IMR-90 (cell line): ENCODE results near the gene USH2A. TPM values are rescaled to one million over a fixed set of nuclear protein-coding genes. Genes with fewer than 3 reads are reported as not detected.

Source experiments
- ATAC-seq: fragments of 200-7000 bp; cut with Tn5 transposase; 2 replicates; pipeline ENCODE4 v1.9.1; 2020; ENCODE audit warnings: low read depth, mild to moderate bottlenecking, moderate library complexity
- BruUV-seq: library from RNA; stranded (reverse); fragments of 400-500 nt; replicated peaks from 2 replicates; lab custom pipeline; 2021; lab: Mats Ljungman, UMichigan
- CTCF ChIA-PET: fragments of 300-600 bp; formaldehyde crosslinking; extraction: SDS; loops from one replicate; lab custom pipeline; 2021; ENCODE audit warnings: antibody characterized with exemption; lab: Yijun Ruan, JAX
- POLR2A ChIA-PET: fragments of 300-600 bp; sonication (Branson Sonifier 250); formaldehyde crosslinking; loops from one replicate; lab custom pipeline; 2022; ENCODE audit warnings: antibody characterized with exemption; ENCODE audit not compliant: unreplicated experiment; lab: Charles Lee
- DNase-seq: peaks from one replicate; pipeline ENCODE4 v3.0.0; 2013
- H2AFZ ChIP-seq: replicated peaks from 2 replicates; pipeline ENCODE3; 2013; ENCODE audit warnings: low read length, mild to moderate bottlenecking; ENCODE audit not compliant: poor library complexity
- H2AK5ac ChIP-seq: 2 replicates; pipeline ENCODE4 v1.6.1; 2013; ENCODE audit warnings: low read depth, low read length, inconsistent platforms
- H2AK9ac ChIP-seq: replicated peaks from 2 replicates; pipeline ENCODE3; 2013; ENCODE audit warnings: mild to moderate bottlenecking, low read depth, low read length, moderate library complexity; ENCODE audit not compliant: poor library complexity
- H2BK120ac ChIP-seq: 2 replicates; pipeline ENCODE4 v1.6.1; 2013; ENCODE audit warnings: low read depth, low read length, inconsistent platforms
- H2BK15ac ChIP-seq: 3 replicates; pipeline ENCODE4 v1.6.1; 2013; ENCODE audit warnings: low read depth, low read length, inconsistent platforms
- H2BK20ac ChIP-seq: 2 replicates; pipeline ENCODE4 v1.6.1; 2013; ENCODE audit warnings: low read depth, mild to moderate bottlenecking, inconsistent platforms, low read length, moderate library complexity
- H2BK5ac ChIP-seq: 2 replicates; pipeline ENCODE4 v1.6.1; 2013; ENCODE audit warnings: mild to moderate bottlenecking, low read depth, low read length, inconsistent platforms; ENCODE audit not compliant: poor library complexity, severe bottlenecking
- H3K14ac ChIP-seq: replicated peaks from 2 replicates; pipeline ENCODE4 v1.6.1; 2013; ENCODE audit warnings: low read depth, low read length, inconsistent platforms
- H3K18ac ChIP-seq: 2 replicates; pipeline ENCODE4 v1.6.1; 2013; ENCODE audit warnings: low read depth, low read length, control low read depth
- H3K23ac ChIP-seq: 2 replicates; pipeline ENCODE4 v1.6.1; 2013; ENCODE audit warnings: low read depth, low read length, inconsistent platforms
- H3K27ac ChIP-seq: 2 replicates; pipeline ENCODE4 v1.5.1; 2013; ENCODE audit warnings: mild to moderate bottlenecking, control low read depth, low read length; ENCODE audit not compliant: insufficient read depth
- H3K27me3 ChIP-seq: 2 replicates; pipeline ENCODE4 v1.6.1; 2013; ENCODE audit warnings: low read length; ENCODE audit not compliant: control insufficient read depth, insufficient read depth
- H3K36me3 ChIP-seq: 2 replicates; pipeline ENCODE4 v1.6.1; 2013; ENCODE audit warnings: low read length, mixed read lengths; ENCODE audit not compliant: control insufficient read depth, insufficient read depth
- H3K4ac ChIP-seq: 2 replicates; pipeline ENCODE4 v1.6.1; 2013; ENCODE audit warnings: low read depth, low read length, inconsistent platforms
- H3K4me1 ChIP-seq: 2 replicates; pipeline ENCODE4 v1.6.1; 2013; ENCODE audit warnings: low read length, mixed read lengths; ENCODE audit not compliant: control insufficient read depth, insufficient read depth
- H3K4me2 ChIP-seq: 2 replicates; pipeline ENCODE4 v1.6.1; 2013; ENCODE audit warnings: low read depth, mild to moderate bottlenecking, control low read depth, low read length, moderate library complexity
- H3K4me3 ChIP-seq: 2 replicates; pipeline ENCODE4 v1.5.1; 2013; ENCODE audit warnings: low read depth, mild to moderate bottlenecking, control low read depth, low read length, moderate library complexity; ENCODE audit not compliant: insufficient read depth
- H3K56ac ChIP-seq: 2 replicates; pipeline ENCODE4 v1.6.1; 2013; ENCODE audit warnings: low read length, inconsistent platforms; ENCODE audit not compliant: insufficient read depth; ENCODE audit errors: extremely low read depth
- H3K79me1 ChIP-seq, 2 experiments: 2 replicates each; pipeline ENCODE4 v1.6.1; 2013; ENCODE audit warnings: low read length in 2 of 2, inconsistent platforms in 1 of 2, low read depth in 1 of 2
- H3K9ac ChIP-seq: 2 replicates; pipeline ENCODE4 v1.6.1; 2013; ENCODE audit warnings: low read depth, low read length, control low read depth
- H3K9me1 ChIP-seq: 2 replicates; pipeline ENCODE4 v1.6.1; 2013; ENCODE audit warnings: low read length, inconsistent platforms; ENCODE audit not compliant: insufficient read depth
- H3K9me3 ChIP-seq: 2 replicates; pipeline ENCODE4 v1.6.1; 2013; ENCODE audit warnings: low read length; ENCODE audit not compliant: control insufficient read depth, insufficient read depth
- H4K20me1 ChIP-seq: 2 replicates; pipeline ENCODE4 v1.6.1; 2013; ENCODE audit warnings: low read length, inconsistent platforms; ENCODE audit not compliant: insufficient read depth
- H4K5ac ChIP-seq: 2 replicates; pipeline ENCODE4 v1.6.1; 2013; ENCODE audit warnings: mild to moderate bottlenecking, low read depth, low read length, control low read depth
- H4K8ac ChIP-seq, 2 experiments: 2 replicates each; pipeline ENCODE4 v1.6.1; 2013; ENCODE audit warnings: low read depth in 2 of 2, low read length in 2 of 2, control low read depth in 1 of 2, inconsistent platforms in 1 of 2
- H4K91ac ChIP-seq: 2 replicates; pipeline ENCODE4 v1.6.1; 2013; ENCODE audit warnings: low read depth, low read length, inconsistent platforms; ENCODE audit not compliant: insufficient read depth
- BHLHE40 ChIP-seq: fragments of 150-350 bp; IDR thresholded peaks from 2 replicates; pipeline ENCODE4 v1.6.1; 2016; ENCODE audit warnings: mild to moderate bottlenecking, low read depth, low read length
- FOS ChIP-seq: fragments of 150-350 bp; IDR thresholded peaks from 2 replicates; pipeline ENCODE4 v1.6.1; 2016; ENCODE audit warnings: low read depth, low read length
- NFE2L2 ChIP-seq: fragments of 150-350 bp; IDR thresholded peaks from 2 replicates; pipeline ENCODE4 v1.6.1; 2016; ENCODE audit warnings: low read depth, mild to moderate bottlenecking, low read length
- RAD21 ChIP-seq: IDR thresholded peaks from 2 replicates; pipeline ENCODE4 v1.6.1; 2012; ENCODE audit warnings: low read length, improper control_type of control experiment
- SMC3 ChIP-seq: fragments of 150-350 bp; IDR thresholded peaks from 2 replicates; pipeline ENCODE4 v1.6.1; 2016; ENCODE audit warnings: low read depth, mild to moderate bottlenecking, antibody characterized with exemption, low read length, moderate library complexity
- WGBS, 2 experiments: methylation state at CpG; one replicate each; pipeline versions ENCODE4 v1.1.5 to v1.1.7; 2013; ENCODE audit warnings: missing lambda C conversion rate in 2 of 2; ENCODE audit not compliant: insufficient read length in 1 of 2; ENCODE audit errors: extremely low coverage in 2 of 2; 5-methylcytosine and 5-hydroxymethylcytosine counted together
- dilution Hi-C: fragments of 300-500 bp; cut with HindIII; formaldehyde crosslinking; loops from one replicate; pipeline ENCODE4 v1.14.3; 2018; ENCODE audit warnings: low sequenced_read_pairs; ENCODE audit not compliant: unreplicated experiment
- in situ Hi-C: fragments of 300-500 bp; cut with MboI; formaldehyde crosslinking; loops from 3 replicates; pipeline ENCODE4 v1.14.3; 2019; ENCODE audit warnings: low sequenced_read_pairs, inconsistent platforms, mixed read lengths
- intact Hi-C: fragments of 100-400 bp; cut with micrococcal nuclease; formaldehyde crosslinking; loops from 2 replicates; pipeline ENCODE4 v1.10.0; 2022
- polyA plus RNA-seq, 3 experiments: library from polyadenylated mRNA; depleted of rRNA; stranded (reverse); fragments of >200 nt; gene quantifications; 2 replicates each; pipeline ENCODE4 v1.2.3, GENCODE V29; 2012; ENCODE audit warnings: low replicate concordance in 1 of 3
- total RNA-seq: library from RNA; depleted of rRNA; stranded (reverse); fragments of >200 nt; gene quantifications from 2 replicates; pipeline ENCODE4 v1.2.3, GENCODE V29; 2012
- TF ChIP-seq, protein P1 (sequence below): conservative IDR thresholded peaks from 2 replicates; pipeline ENCODE4 v1.5.1; 2012; ENCODE audit warnings: mild to moderate bottlenecking, low read depth, low read length, improper control_type of control experiment

USH2A gene
- total and polyA plus RNA-seq, 2 of the 4 experiments (the other 2 are of a cell fraction) = under 0.01 to 0.02 TPM

- dilution Hi-C loops = no loop called here
Measured at GRCh38 chr1:216076751-216077150, 346.5 kb downstream of the USH2A start.

More at GRCh38 chr1:216076751-216077150, 346.5 kb downstream of the USH2A start:
- Histone ChIP-seq H3K56ac (no peak overlapping the region), H2BK15ac (no peak overlapping the region), H3K9ac (no peak overlapping the region), H3K9me1 (no peaks in the 10 kb centered on the region), H4K5ac (no peak overlapping the region), H3K4me1 (peaks cover 6% of the 10 kb centered on the region), H4K91ac (no peak overlapping the region), H3K18ac (no peak overlapping the region), H3K79me1 (no peaks in the 10 kb centered on the region), H3K4me3 (no peak overlapping the region), H3K27me3 (no peaks in the 10 kb centered on the region), H4K20me1 (no peaks in the 10 kb centered on the region), H3K4me2 (no peak overlapping the region), H3K9me3 (no peaks in the 10 kb centered on the region), H2AK5ac (no peak overlapping the region), H3K23ac (no peak overlapping the region), H2BK120ac (no peak overlapping the region), H3K4ac (no peak overlapping the region), H3K27ac (no peak overlapping the region), H2AFZ (no peak overlapping the region), H3K14ac (no peak overlapping the region), H2AK9ac (no peak overlapping the region), H2BK5ac (no peak overlapping the region), H2BK20ac (0 out of 2 replicates have a peak overlapping the region, but pooled peaks have one; percentile 28), H3K36me3 (no peaks in the 10 kb centered on the region), H4K8ac (no peak overlapping the region)
- POLR2A ChIA-PET = no interaction called here
- DNase-seq (no peak), ATAC-seq (no peak)
- WGBS, 2 experiments = no CpG with 5 or more reads among the region's 2 CpGs
- no TSS peak for BruUV-seq
- in situ Hi-C loops = no loop called here
- CTCF ChIA-PET = no interaction called here
- intact Hi-C loops = no loop called here
- TF ChIP-seq NFE2L2 (no peak), RAD21 (no peak), BHLHE40 (no peak), FOS (no peak), SMC3 (no peak)
- TF ChIP-seq, protein P1, sequence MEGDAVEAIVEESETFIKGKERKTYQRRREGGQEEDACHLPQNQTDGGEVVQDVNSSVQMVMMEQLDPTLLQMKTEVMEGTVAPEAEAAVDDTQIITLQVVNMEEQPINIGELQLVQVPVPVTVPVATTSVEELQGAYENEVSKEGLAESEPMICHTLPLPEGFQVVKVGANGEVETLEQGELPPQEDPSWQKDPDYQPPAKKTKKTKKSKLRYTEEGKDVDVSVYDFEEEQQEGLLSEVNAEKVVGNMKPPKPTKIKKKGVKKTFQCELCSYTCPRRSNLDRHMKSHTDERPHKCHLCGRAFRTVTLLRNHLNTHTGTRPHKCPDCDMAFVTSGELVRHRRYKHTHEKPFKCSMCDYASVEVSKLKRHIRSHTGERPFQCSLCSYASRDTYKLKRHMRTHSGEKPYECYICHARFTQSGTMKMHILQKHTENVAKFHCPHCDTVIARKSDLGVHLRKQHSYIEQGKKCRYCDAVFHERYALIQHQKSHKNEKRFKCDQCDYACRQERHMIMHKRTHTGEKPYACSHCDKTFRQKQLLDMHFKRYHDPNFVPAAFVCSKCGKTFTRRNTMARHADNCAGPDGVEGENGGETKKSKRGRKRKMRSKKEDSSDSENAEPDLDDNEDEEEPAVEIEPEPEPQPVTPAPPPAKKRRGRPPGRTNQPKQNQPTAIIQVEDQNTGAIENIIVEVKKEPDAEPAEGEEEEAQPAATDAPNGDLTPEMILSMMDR = no peak
